ENCODE measurements around the gene PITPNM3.

The PITPNM3 gene

GRCh38 chr17:6554342-6554741, 2.0 kb downstream of the PITPNM3 start:
- no peak for TF ChIP-seq CTCF (IDR thresholded peaks at IDR 0.05; ENCODE audit: low read depth, low read length)
- Histone ChIP-seq H3K27ac (no peak overlapping the region), H3K27me3 (ENCODE audit: insufficient read depth, low read depth, severe bottlenecking) (peaks cover 9% of the 10 kb centered on the region)

GRCh38 chr17:6551869-6552531, 4.4 kb downstream of the PITPNM3 start:
- no peak overlapping the region for H3K27ac ChIP-seq
- H3K9me3 ChIP-seq (ENCODE audit: severe bottlenecking) = no peaks in the 10 kb centered on the region
- no peaks in the 10 kb centered on the region for H3K36me3 ChIP-seq
- no peak for DNase-seq
- H3K4me3 ChIP-seq (ENCODE audit: low read depth, low read length) = no peak overlapping the region
- TF ChIP-seq CTCF (IDR thresholded peaks at IDR 0.05; ENCODE audit: low read depth, low read length) = no peak
- peaks cover 6% of the 10 kb centered on the region for H3K27me3 ChIP-seq (ENCODE audit: insufficient read depth, low read depth, severe bottlenecking)

More at GRCh38 chr17:6554342-6554741, 2.0 kb downstream of the PITPNM3 start:
- DNase-seq = no peak
- no peak overlapping the region for H3K4me3 ChIP-seq (ENCODE audit: low read depth, low read length)
- no peaks in the 10 kb centered on the region for H3K36me3 ChIP-seq
- H3K9me3 ChIP-seq (ENCODE audit: severe bottlenecking) = no peaks in the 10 kb centered on the region

- Histone ChIP-seq H3K36me3 (no peaks in the 10 kb centered on the region), H3K4me3 (ENCODE audit: low read depth, low read length) (no peak overlapping the region), H3K9me3 (ENCODE audit: severe bottlenecking) (no peaks in the 10 kb centered on the region), H3K27me3 (ENCODE audit: insufficient read depth, low read depth, severe bottlenecking) (peaks cover 3% of the 10 kb centered on the region), H3K27ac (no peak overlapping the region)
- no peak for TF ChIP-seq CTCF (IDR thresholded peaks at IDR 0.05; ENCODE audit: low read depth, low read length)
- no peak for DNase-seq
Measured at GRCh38 chr17:6551356-6551755, 5.0 kb downstream of the PITPNM3 start.

- no peaks in the 10 kb centered on the region for H3K36me3 ChIP-seq
- DNase-seq = no peak
- no peak overlapping the region for H3K27ac ChIP-seq
- no peaks in the 10 kb centered on the region for H3K27me3 ChIP-seq (ENCODE audit: insufficient read depth, low read depth, severe bottlenecking)
- H3K9me3 ChIP-seq (ENCODE audit: severe bottlenecking) = no peaks in the 10 kb centered on the region
- TF ChIP-seq CTCF (IDR thresholded peaks at IDR 0.05; ENCODE audit: low read depth, low read length) = no peak
- no peak overlapping the region for H3K4me3 ChIP-seq (ENCODE audit: low read depth, low read length)
Measured at GRCh38 chr17:6549384-6550036, 6.8 kb downstream of the PITPNM3 start.

- Histone ChIP-seq H3K9me3 (ENCODE audit: severe bottlenecking) (no peaks in the 10 kb centered on the region), H3K4me3 (ENCODE audit: low read depth, low read length) (no peak overlapping the region), H3K36me3 (no peaks in the 10 kb centered on the region), H3K27ac (no peak overlapping the region), H3K27me3 (ENCODE audit: insufficient read depth, low read depth, severe bottlenecking) (no peaks in the 10 kb centered on the region)
- no peak for DNase-seq
- no peak for TF ChIP-seq CTCF (IDR thresholded peaks at IDR 0.05; ENCODE audit: low read depth, low read length)
Measured at GRCh38 chr17:6548578-6549330, 7.6 kb downstream of the PITPNM3 start.
